NOMO-1 treated with DMSO at 0.1 percent for 48 hours (cell line): ENCODE measurements around the gene FOXN3.

Source experiments
- DNase-seq: peaks from one replicate; lab custom pipeline; 2025; ENCODE audit not compliant: unreplicated experiment; lab: John Stamatoyannopoulos, UW

The FOXN3 gene

GRCh38 chr14:89411976-89412375 is 5.1 kb downstream of the FOXN3 start:
- no peak for DNase-seq

GRCh38 chr14:89409961-89410360 is 7.1 kb downstream of the FOXN3 start:
- peak; percentile 18 for DNase-seq

GRCh38 chr14:89408907-89409700 is 7.9 kb downstream of the FOXN3 start:
- DNase-seq, result no peak

GRCh38 chr14:89407856-89408255 is 9.2 kb downstream of the FOXN3 start:
- DNase-seq, result no peak

- DNase-seq, result no peak
Measured at GRCh38 chr14:89406941-89407340, 10.1 kb downstream of the FOXN3 start.

GRCh38 chr14:89406361-89406760 is 10.7 kb downstream of the FOXN3 start:
- no peak for DNase-seq

- DNase-seq, result no peak
Measured at GRCh38 chr14:89405712-89406111, 11.3 kb downstream of the FOXN3 start.

GRCh38 chr14:89402363-89402762 is 14.7 kb downstream of the FOXN3 start:
- DNase-seq, result no peak

- no peak for DNase-seq
Measured at GRCh38 chr14:89401761-89402160, 15.3 kb downstream of the FOXN3 start.

- DNase-seq, result no peak
Measured at GRCh38 chr14:89401241-89401640, 15.8 kb downstream of the FOXN3 start.

- DNase-seq, result no peak
Measured at GRCh38 chr14:89400529-89400928, 16.5 kb downstream of the FOXN3 start.

GRCh38 chr14:89399594-89400068 is 17.4 kb downstream of the FOXN3 start:
- DNase-seq, result no peak

GRCh38 chr14:89399157-89399556 is 17.9 kb downstream of the FOXN3 start:
- no peak for DNase-seq

GRCh38 chr14:89397569-89398230 is 19.3 kb downstream of the FOXN3 start:
- no peak for DNase-seq

- DNase-seq, result no peak
Measured at GRCh38 chr14:89394972-89395371, 22.1 kb downstream of the FOXN3 start.

GRCh38 chr14:89393222-89393745 is 23.7 kb downstream of the FOXN3 start:
- DNase-seq, result no peak

- no peak for DNase-seq
Measured at GRCh38 chr14:89392181-89392580, 24.9 kb downstream of the FOXN3 start.

GRCh38 chr14:89391556-89391955 is 25.5 kb downstream of the FOXN3 start:
- DNase-seq, result no peak

- no peak for DNase-seq
Measured at GRCh38 chr14:89391123-89391522, 25.9 kb downstream of the FOXN3 start.

GRCh38 chr14:89388853-89389252 is 28.2 kb downstream of the FOXN3 start:
- no peak for DNase-seq

- DNase-seq, result no peak
Measured at GRCh38 chr14:89387922-89388685, 28.9 kb downstream of the FOXN3 start.
